IPS DF 4.7 (cell line): ENCODE data around the gene GABRG3.

ENCODE experiments used
- DNase-seq: peaks from one replicate; pipeline ENCODE4 v3.0.0-alpha.2; 2013; ENCODE audit warnings: low spot score; ENCODE audit errors: extremely low read depth

GABRG3 gene

GRCh38 chr15:27062951-27063350 lies 92.0 kb downstream of the GABRG3 start:
- no peak for DNase-seq

- DNase-seq = no peak
Measured at GRCh38 chr15:27064080-27064479, 93.1 kb downstream of the GABRG3 start.

GRCh38 chr15:27065151-27065550 lies 94.2 kb downstream of the GABRG3 start:
- DNase-seq = no peak

- DNase-seq = no peak
Measured at GRCh38 chr15:27065785-27066184, 94.8 kb downstream of the GABRG3 start.

GRCh38 chr15:27066446-27066845 lies 95.5 kb downstream of the GABRG3 start:
- DNase-seq = no peak

- no peak for DNase-seq
Measured at GRCh38 chr15:27067175-27067574, 96.2 kb downstream of the GABRG3 start.

- DNase-seq = no peak
Measured at GRCh38 chr15:27070841-27071240, 99.9 kb downstream of the GABRG3 start.

GRCh38 chr15:27074179-27074578 lies 103.2 kb downstream of the GABRG3 start:
- no peak for DNase-seq

- DNase-seq = no peak
Measured at GRCh38 chr15:27077790-27078189, 106.8 kb downstream of the GABRG3 start.

GRCh38 chr15:27081676-27082418 lies 110.9 kb downstream of the GABRG3 start:
- no peak for DNase-seq

- DNase-seq = no peak
Measured at GRCh38 chr15:27082526-27082925, 111.5 kb downstream of the GABRG3 start.

- no peak for DNase-seq
Measured at GRCh38 chr15:27084844-27085243, 113.9 kb downstream of the GABRG3 start.

- DNase-seq = no peak
Measured at GRCh38 chr15:27086149-27086548, 115.2 kb downstream of the GABRG3 start.

- DNase-seq = no peak
Measured at GRCh38 chr15:27086805-27087204, 115.8 kb downstream of the GABRG3 start.

- no peak for DNase-seq
Measured at GRCh38 chr15:27087651-27088583, 116.9 kb downstream of the GABRG3 start.

GRCh38 chr15:27088584-27089232 lies 117.7 kb downstream of the GABRG3 start:
- no peak for DNase-seq

- DNase-seq = no peak
Measured at GRCh38 chr15:27089233-27089586, 118.2 kb downstream of the GABRG3 start.

GRCh38 chr15:27089676-27090075 lies 118.7 kb downstream of the GABRG3 start:
- DNase-seq = no peak

- no peak for DNase-seq
Measured at GRCh38 chr15:27091270-27091940, 120.4 kb downstream of the GABRG3 start.

- no peak for DNase-seq
Measured at GRCh38 chr15:27092390-27092789, 121.4 kb downstream of the GABRG3 start.

- DNase-seq = no peak
Measured at GRCh38 chr15:27094235-27094634, 123.3 kb downstream of the GABRG3 start.
